ENCODE results near the gene PXMP2. TPM values are rescaled to one million over a fixed set of nuclear protein-coding genes. Genes with fewer than 3 reads are reported as not detected.

The PXMP2 gene
- polyA plus RNA-seq, 1 donor (not counting 4 experiments of a cell fraction or from before 2014, with no cell fraction given) = 18.0 TPM

GRCh38 chr12:132720606-132721345, 33.4 kb downstream of the PXMP2 start:
- TF ChIP-seq, protein P1, sequence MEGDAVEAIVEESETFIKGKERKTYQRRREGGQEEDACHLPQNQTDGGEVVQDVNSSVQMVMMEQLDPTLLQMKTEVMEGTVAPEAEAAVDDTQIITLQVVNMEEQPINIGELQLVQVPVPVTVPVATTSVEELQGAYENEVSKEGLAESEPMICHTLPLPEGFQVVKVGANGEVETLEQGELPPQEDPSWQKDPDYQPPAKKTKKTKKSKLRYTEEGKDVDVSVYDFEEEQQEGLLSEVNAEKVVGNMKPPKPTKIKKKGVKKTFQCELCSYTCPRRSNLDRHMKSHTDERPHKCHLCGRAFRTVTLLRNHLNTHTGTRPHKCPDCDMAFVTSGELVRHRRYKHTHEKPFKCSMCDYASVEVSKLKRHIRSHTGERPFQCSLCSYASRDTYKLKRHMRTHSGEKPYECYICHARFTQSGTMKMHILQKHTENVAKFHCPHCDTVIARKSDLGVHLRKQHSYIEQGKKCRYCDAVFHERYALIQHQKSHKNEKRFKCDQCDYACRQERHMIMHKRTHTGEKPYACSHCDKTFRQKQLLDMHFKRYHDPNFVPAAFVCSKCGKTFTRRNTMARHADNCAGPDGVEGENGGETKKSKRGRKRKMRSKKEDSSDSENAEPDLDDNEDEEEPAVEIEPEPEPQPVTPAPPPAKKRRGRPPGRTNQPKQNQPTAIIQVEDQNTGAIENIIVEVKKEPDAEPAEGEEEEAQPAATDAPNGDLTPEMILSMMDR (optimal IDR thresholded peaks at IDR 0.05 in 1 of 3, IDR thresholded peaks at IDR 0.05 in 1 of 3, conservative IDR thresholded peaks at IDR 0.05 in 1 of 3; ENCODE audit: extremely low read depth in 1 of 3, insufficient read depth in 2 of 3, low read length in 3 of 3) = no peak
- TF ChIP-seq EZH2 (IDR thresholded peaks at IDR 0.05; ENCODE audit: low read length) = no peak
- H3K9ac ChIP-seq (ENCODE audit: control insufficient read depth, extremely low read depth, insufficient read depth, low read length) = no peak overlapping the region
- FAIRE-seq = no peak
- no peak for DNase-seq (ENCODE audit: low read depth, low spot score)
- H3K9me3 ChIP-seq (ENCODE audit: control insufficient read depth, low read depth, low read length) = no peaks in the 10 kb centered on the region
- H3K79me2 ChIP-seq (ENCODE audit: control insufficient read depth, insufficient read depth, low read length) = peaks cover 37% of the 10 kb centered on the region
- H3K27ac ChIP-seq (ENCODE audit: control insufficient read depth, insufficient read depth, low read length) = no peak overlapping the region
- H3K36me3 ChIP-seq (ENCODE audit: control insufficient read depth in 2 of 2, extremely low read depth in 1 of 2, insufficient read depth in 2 of 2, low read length in 2 of 2) = peaks cover 31 to 52% of the 10 kb centered on the region in 2 experiments
- H3K4me2 ChIP-seq (ENCODE audit: control insufficient read depth, extremely low read depth, insufficient read depth, low read depth, low read length) = no peak overlapping the region
- no peaks in the 10 kb centered on the region for H3K4me1 ChIP-seq (ENCODE audit: control insufficient read depth, extremely low read depth, insufficient read depth, low read length)
- H3K4me3 ChIP-seq (ENCODE audit: control insufficient read depth in 2 of 3, extremely low read depth in 1 of 3, insufficient read depth in 2 of 3, low read depth in 1 of 3, low read length in 3 of 3) = no peak overlapping the region
- no peaks in the 10 kb centered on the region for H3K27me3 ChIP-seq (ENCODE audit: control insufficient read depth, extremely low read depth, insufficient read depth, low read length)
- H4K20me1 ChIP-seq (ENCODE audit: control insufficient read depth, extremely low read depth, insufficient read depth, low read length) = peaks cover 12% of the 10 kb centered on the region
- no peak overlapping the region for H2AFZ ChIP-seq (ENCODE audit: control insufficient read depth, low read length)
- dilution Hi-C loops (cut with MboI; ENCODE audit: extremely low pct_ligation_motif_present, low sequenced_read_pairs) = no loop called here
- H3K9me1 ChIP-seq (ENCODE audit: control insufficient read depth, extremely low read depth, insufficient read depth, low read length) = no peaks in the 10 kb centered on the region

DNA sequence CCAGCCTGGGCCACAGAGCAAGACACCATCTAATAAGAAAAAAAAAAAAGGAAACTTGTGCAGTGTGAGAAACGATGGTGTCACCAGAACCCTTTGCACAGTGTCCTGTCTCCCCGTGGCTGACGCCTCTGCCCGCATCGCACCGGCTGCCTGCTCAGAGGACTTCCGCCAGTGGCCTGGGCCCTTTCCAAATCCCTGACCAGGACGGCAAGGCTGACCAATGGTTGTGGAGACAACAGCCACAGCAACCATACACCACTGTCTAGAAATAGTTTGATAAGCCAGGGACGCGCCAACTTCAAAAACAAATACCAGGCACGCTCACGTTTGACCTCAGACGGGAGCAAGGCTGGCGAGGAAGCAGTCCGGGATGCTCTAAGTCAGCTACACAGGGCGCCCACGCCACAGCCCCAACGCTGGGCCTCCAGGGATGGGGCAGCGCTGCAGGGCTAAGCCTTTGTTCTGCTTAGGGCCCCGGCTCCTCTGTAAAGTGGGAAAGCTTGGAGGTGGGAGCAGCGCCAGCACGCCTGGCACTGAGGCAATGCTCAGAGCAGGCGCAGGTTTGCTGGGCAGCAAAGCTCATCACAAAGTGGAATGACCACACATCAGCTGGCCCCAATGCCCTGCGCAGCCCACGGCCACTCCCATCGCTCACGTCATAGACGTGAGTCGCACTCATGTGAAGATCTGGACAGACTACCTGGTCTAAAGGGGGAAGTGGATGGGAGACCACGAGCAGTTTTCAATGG, 35.8 kb downstream of the PXMP2 start:
- no peak for FAIRE-seq
- H3K36me3 ChIP-seq (ENCODE audit: control insufficient read depth in 2 of 2, extremely low read depth in 1 of 2, insufficient read depth in 2 of 2, low read length in 2 of 2) = peaks cover 50 to 51% of the 10 kb centered on the region in 2 experiments
- TF ChIP-seq, protein P1 (optimal IDR thresholded peaks at IDR 0.05 in 1 of 3, IDR thresholded peaks at IDR 0.05 in 1 of 3, conservative IDR thresholded peaks at IDR 0.05 in 1 of 3; ENCODE audit: extremely low read depth in 1 of 3, insufficient read depth in 2 of 3, low read length in 3 of 3) = no peak
- TF ChIP-seq EZH2 (IDR thresholded peaks at IDR 0.05; ENCODE audit: low read length) = no peak
- no peak overlapping the region for H3K4me2 ChIP-seq (ENCODE audit: control insufficient read depth, extremely low read depth, insufficient read depth, low read depth, low read length)
- H3K9me3 ChIP-seq (ENCODE audit: control insufficient read depth, low read depth, low read length) = no peaks in the 10 kb centered on the region
- H3K4me1 ChIP-seq (ENCODE audit: control insufficient read depth, extremely low read depth, insufficient read depth, low read length) = no peaks in the 10 kb centered on the region
- H3K9me1 ChIP-seq (ENCODE audit: control insufficient read depth, extremely low read depth, insufficient read depth, low read length) = no peaks in the 10 kb centered on the region
- no peak overlapping the region for H3K4me3 ChIP-seq (ENCODE audit: control insufficient read depth in 2 of 3, extremely low read depth in 1 of 3, insufficient read depth in 2 of 3, low read depth in 1 of 3, low read length in 3 of 3)
- H4K20me1 ChIP-seq (ENCODE audit: control insufficient read depth, extremely low read depth, insufficient read depth, low read length) = peaks cover 14% of the 10 kb centered on the region
- H3K79me2 ChIP-seq (ENCODE audit: control insufficient read depth, insufficient read depth, low read length) = peaks cover 35% of the 10 kb centered on the region
- no peak overlapping the region for H3K9ac ChIP-seq (ENCODE audit: control insufficient read depth, extremely low read depth, insufficient read depth, low read length)
- dilution Hi-C loops (cut with MboI; ENCODE audit: extremely low pct_ligation_motif_present, low sequenced_read_pairs) = no loop called here
- no peak for DNase-seq (ENCODE audit: low read depth, low spot score)
- H2AFZ ChIP-seq (ENCODE audit: control insufficient read depth, low read length) = no peak overlapping the region
- no peak overlapping the region for H3K27ac ChIP-seq (ENCODE audit: control insufficient read depth, insufficient read depth, low read length)
- no peaks in the 10 kb centered on the region for H3K27me3 ChIP-seq (ENCODE audit: control insufficient read depth, extremely low read depth, insufficient read depth, low read length)
